Heart left ventricle (tissue), 16 donors: ENCODE measurements around the gene KRT39. TPM values are rescaled to one million over a fixed set of nuclear protein-coding genes. Genes with fewer than 3 reads are reported as not detected.

Source experiments
- ATAC-seq, 4 donors: fragments of 200-7000 bp; cut with Tn5 transposase; one replicate each; pipeline ENCODE4 v1.9.1; 2020 to 2022; ENCODE audit warnings: moderate library complexity in 4 of 4, mild to moderate bottlenecking in 3 of 4, moderate number of reproducible peaks in 1 of 4
- DNase-seq, 5 donors: peaks; one replicate each; pipeline ENCODE4 v3.0.0-alpha.2; 2020
- H3K27ac ChIP-seq, 12 donors: fragments of 200-600 bp; sonication (generic) in 4 of 12; one replicate each; pipeline versions ENCODE4 v1.5.0 to v1.8.0; 2016 to 2022; ENCODE audit warnings: mild to moderate bottlenecking in 2 of 12
- H3K27me3 ChIP-seq, 9 donors: fragments of 200-600 bp; sonication (generic) in 2 of 9; one replicate each; pipeline versions ENCODE4 v1.5.1 to v1.8.0; 2016 to 2022; ENCODE audit warnings: mild to moderate bottlenecking in 3 of 9
- H3K36me3 ChIP-seq, 9 donors: fragments of 200-600 bp; sonication (generic) in 2 of 9; one replicate each; pipeline versions ENCODE4 v1.5.0 to v1.8.0; 2018 to 2022; ENCODE audit warnings: mild to moderate bottlenecking in 2 of 9
- H3K4me1 ChIP-seq, 12 donors: fragments of 200-600 bp; sonication (generic) in 4 of 12; one replicate each; pipeline versions ENCODE4 v1.5.0 to v1.8.0; 2016 to 2022; ENCODE audit warnings: mild to moderate bottlenecking in 3 of 12
- H3K4me3 ChIP-seq, 12 donors: fragments of 200-600 bp; sonication (generic) in 4 of 12; one replicate each; pipeline versions ENCODE4 v1.5.0 to v1.8.0; 2017 to 2022; ENCODE audit warnings: mild to moderate bottlenecking in 9 of 12, moderate library complexity in 4 of 12
- H3K9me3 ChIP-seq, 12 donors: fragments of 200-600 bp; sonication (generic) in 4 of 12; one replicate each; pipeline versions ENCODE4 v1.5.0 to v1.8.0; 2016 to 2022; ENCODE audit warnings: mild to moderate bottlenecking in 1 of 12
- POLR2A ChIP-seq, 2 donors: fragments of 450-650 bp; IDR thresholded peaks; one replicate each; pipeline ENCODE4 v1.6.1; 2017; ENCODE audit warnings: antibody characterized with exemption in 2 of 2, mild to moderate bottlenecking in 2 of 2, moderate library complexity in 2 of 2
- WGBS, 4 donors: extraction: QIAGEN DNeasy Blood & Tissue Kit in 2 of 4; methylation state at CpG; one replicate each; pipeline versions ENCODE4 v1.1.5 to v1.1.7; 2013 to 2018; 5-methylcytosine and 5-hydroxymethylcytosine counted together
- intact Hi-C, 10 donors: fragments of 100-400 bp; cut with DNase I; formaldehyde crosslinking; loops; one replicate each; pipeline versions ENCODE4 v1.11.1 to v1.14.2; 2022
- polyA plus RNA-seq, 2 donors: library from polyadenylated mRNA; stranded (reverse); fragments of 200-250 nt; gene quantifications; one replicate each; pipeline ENCODE4 v1.2.3, GENCODE V29; 2013
- total RNA-seq, 9 donors: library from RNA; depleted of rRNA in 2 of 9; stranded (reverse); fragments of >200 nt in 2 of 9; fragmentation: NEBNext Ultra II Directional in 3 of 9; extraction: Animal tissue kit (Norgen Biotek cat#: 25700) in 3 of 9; gene quantifications; one replicate each; pipeline versions ENCODE4 v1.1.0 to v1.2.4, GENCODE V29; 2016 to 2023
- TF ChIP-seq, protein P1 (sequence below), 12 donors: fragments of 200-600 bp; sonication (generic) in 4 of 12; IDR thresholded peaks; one replicate each; pipeline versions ENCODE4 v1.5.0 to v1.8.0; 2018 to 2022; ENCODE audit warnings: antibody characterized with exemption in 12 of 12, mild to moderate bottlenecking in 5 of 12
- donor health status: ischemic (EF 13 %, LVEDD 7.1; RV severe dilation, severe dysfunction).
- donor health status: healthy with polysubstance abuse.
- donor health status: DM: no; HTN: yes; CAD: no.
- donor health status: DM: no; HTN: no; CAD: no.
- donor health status: ischemic (EF 25% LVEDD 6.9; RV normal size, moderate dysfunction).
- donor health status: ischemic (EF 25% LVEDD 5.7; RV mildly dilated, moderate dysfunction).
- donor health status: healthy.
- donor health status: DM: yes; HTN: yes; CAD: no.
- donor health status: ischemic (EF 35%, LVEDD 5.7; RV mildly dilated, moderate dysfunction).
- donor health status: nonischemic (EF 11% LVEDD 7.7; RV severe dilation, severe dysfunction).
- donor health status: DM: yes; HTN: yes; CAD: no.
- donor health status: PGD.
- donor health status: ischemic (EF 29% LVEDD 5.4; RV normal size, mild dysfunction).
- donor health status: nonischemic (EF 23%, LVEDD 6.1; RV moderate dilation, normal function).

The KRT39 gene
- total and polyA plus RNA-seq, 11 donors, result not detected

- intact Hi-C loops, result no loop called here
Observed at GRCh38 chr17:40949418-40949817, 17.3 kb downstream of the KRT39 start.

GRCh38 chr17:40947929-40948328 is 18.8 kb downstream of the KRT39 start:
- DNase-seq (no peak), ATAC-seq (no peak)
- Histone ChIP-seq H3K27me3 (peaks cover 0 to 46% (median 16%) of the 10 kb centered on the region in 9 donors), H3K36me3 (no peaks in the 10 kb centered on the region), H3K4me1 (no peaks in the 10 kb centered on the region), H3K9me3 (no peaks in the 10 kb centered on the region), H3K27ac (no peak overlapping the region), H3K4me3 (no peak overlapping the region)
- intact Hi-C loops, result no loop called here
- WGBS, 4 donors, result 62 to 82% (median 69%) methylated on average over 2 of the region's 2 CpGs
- TF ChIP-seq POLR2A (IDR thresholded peaks at IDR 0.05), result no peak
- TF ChIP-seq, protein P1, sequence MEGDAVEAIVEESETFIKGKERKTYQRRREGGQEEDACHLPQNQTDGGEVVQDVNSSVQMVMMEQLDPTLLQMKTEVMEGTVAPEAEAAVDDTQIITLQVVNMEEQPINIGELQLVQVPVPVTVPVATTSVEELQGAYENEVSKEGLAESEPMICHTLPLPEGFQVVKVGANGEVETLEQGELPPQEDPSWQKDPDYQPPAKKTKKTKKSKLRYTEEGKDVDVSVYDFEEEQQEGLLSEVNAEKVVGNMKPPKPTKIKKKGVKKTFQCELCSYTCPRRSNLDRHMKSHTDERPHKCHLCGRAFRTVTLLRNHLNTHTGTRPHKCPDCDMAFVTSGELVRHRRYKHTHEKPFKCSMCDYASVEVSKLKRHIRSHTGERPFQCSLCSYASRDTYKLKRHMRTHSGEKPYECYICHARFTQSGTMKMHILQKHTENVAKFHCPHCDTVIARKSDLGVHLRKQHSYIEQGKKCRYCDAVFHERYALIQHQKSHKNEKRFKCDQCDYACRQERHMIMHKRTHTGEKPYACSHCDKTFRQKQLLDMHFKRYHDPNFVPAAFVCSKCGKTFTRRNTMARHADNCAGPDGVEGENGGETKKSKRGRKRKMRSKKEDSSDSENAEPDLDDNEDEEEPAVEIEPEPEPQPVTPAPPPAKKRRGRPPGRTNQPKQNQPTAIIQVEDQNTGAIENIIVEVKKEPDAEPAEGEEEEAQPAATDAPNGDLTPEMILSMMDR (IDR thresholded peaks at IDR 0.05), result no peak

More at GRCh38 chr17:40949418-40949817, 17.3 kb downstream of the KRT39 start:
- DNase-seq, result no peak
- H3K9me3 ChIP-seq, result no peaks in the 10 kb centered on the region
- TF ChIP-seq, protein P1 (IDR thresholded peaks at IDR 0.05), result no peak
- TF ChIP-seq POLR2A (IDR thresholded peaks at IDR 0.05), result no peak
- H3K27me3 ChIP-seq, result peaks cover 0 to 52% (median 16%) of the 10 kb centered on the region in 9 donors
- H3K4me3 ChIP-seq, result no peak overlapping the region
- no peaks in the 10 kb centered on the region for H3K4me1 ChIP-seq
- ATAC-seq, result no peak
- no peak overlapping the region for H3K27ac ChIP-seq
- WGBS, 4 donors, result 29 to 45% (median 35%) methylated on average over 9 to 10 of the region's 10 CpGs
- H3K36me3 ChIP-seq, result no peaks in the 10 kb centered on the region

- no peaks in the 10 kb centered on the region for H3K9me3 ChIP-seq
- DNase-seq (no peak), ATAC-seq (no peak)
- H3K27ac ChIP-seq, result no peak overlapping the region
- H3K4me3 ChIP-seq, result no peak overlapping the region
- no peaks in the 10 kb centered on the region for H3K36me3 ChIP-seq
- 77 to 86% (median 85%) methylated on average over 6 of the region's 6 CpGs for WGBS, 4 donors
- TF ChIP-seq POLR2A (IDR thresholded peaks at IDR 0.05), result no peak
- TF ChIP-seq, protein P1 (IDR thresholded peaks at IDR 0.05), result no peak
- H3K4me1 ChIP-seq, result no peaks in the 10 kb centered on the region
- intact Hi-C loops, result no loop called here
- peaks cover 0 to 42% (median 16%) of the 10 kb centered on the region in 9 donors for H3K27me3 ChIP-seq
Observed at GRCh38 chr17:40945414-40945813, 21.3 kb downstream of the KRT39 start.

GRCh38 chr17:40944531-40944930 is 22.2 kb downstream of the KRT39 start:
- no peak overlapping the region for H3K4me3 ChIP-seq
- intact Hi-C loops, result no loop called here
- ATAC-seq (no peak), DNase-seq (no peak)
- TF ChIP-seq, protein P1 (IDR thresholded peaks at IDR 0.05), result no peak
- no peak for TF ChIP-seq POLR2A (IDR thresholded peaks at IDR 0.05)
- 16 to 38% (median 22%) methylated on average over 1 of the region's 1 CpG for WGBS, 4 donors
- no peaks in the 10 kb centered on the region for H3K4me1 ChIP-seq
- no peak overlapping the region for H3K27ac ChIP-seq
- no peaks in the 10 kb centered on the region for H3K9me3 ChIP-seq
- peaks cover 0 to 33% (median 13%) of the 10 kb centered on the region in 9 donors for H3K27me3 ChIP-seq
- H3K36me3 ChIP-seq, result no peaks in the 10 kb centered on the region
